GM21723 (cell line): ENCODE data around the gene GMIP.
A peak's percentile ranks its signal among the peaks of the same experiment; 100 is the strongest.

Source experiments
- ATAC-seq: cut with Tn5 transposase; IDR thresholded peaks from one replicate; pipeline ENCODE4 v1.9.1; 2021; ENCODE audit warnings: mild to moderate bottlenecking, moderate library complexity; ENCODE audit not compliant: unreplicated experiment

GMIP gene

DNA sequence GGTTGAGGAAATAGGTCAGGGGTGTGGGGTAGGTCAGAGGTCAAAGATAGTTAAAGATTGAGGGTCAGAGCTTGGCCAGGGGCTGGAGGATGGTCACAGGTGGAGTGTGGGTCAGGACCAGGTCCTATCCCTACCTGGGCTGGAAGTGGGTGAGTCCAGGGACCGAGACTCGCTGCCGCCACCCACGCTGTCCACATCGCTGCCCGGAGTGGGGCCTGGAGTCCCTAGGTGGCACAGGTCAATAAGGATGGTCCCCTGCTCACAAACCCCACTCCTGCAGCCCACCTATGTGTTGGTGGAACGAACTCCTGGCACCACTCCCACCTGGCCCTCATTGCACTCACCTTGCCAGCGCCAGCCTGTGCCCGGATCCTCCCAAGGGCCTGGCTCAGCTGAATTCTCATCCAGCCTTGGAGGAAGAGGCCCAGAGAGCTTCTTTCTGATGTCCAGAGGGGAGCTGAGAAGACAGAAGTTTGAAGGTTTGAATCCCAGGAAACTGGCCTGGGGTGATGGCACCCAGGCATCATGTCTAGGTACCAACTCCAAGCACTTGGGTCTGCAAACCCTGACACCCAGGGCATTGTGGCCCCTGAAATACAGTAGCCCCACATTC lies 6.8 kb downstream of the GMIP start:
- ATAC-seq: no peak

DNA sequence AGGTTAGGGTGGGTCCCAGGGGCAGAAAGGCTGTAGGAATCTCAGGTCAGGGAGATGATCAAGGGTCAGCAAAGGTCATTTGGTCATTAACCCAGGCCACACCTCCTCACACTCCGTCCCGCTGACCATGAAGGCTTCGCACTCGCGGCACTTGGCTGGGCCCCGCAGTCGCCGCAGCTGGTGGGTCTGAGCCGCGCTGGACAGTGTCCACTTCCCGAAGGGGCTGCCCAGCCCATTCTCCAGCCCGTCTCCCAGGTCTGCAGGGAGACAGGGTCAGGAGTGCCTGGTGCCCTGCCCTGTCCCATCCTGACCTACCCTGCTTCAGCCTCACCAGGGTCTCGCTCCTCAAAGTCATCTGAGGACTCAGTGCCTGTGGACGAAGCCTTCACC lies 8.1 kb downstream of the GMIP start:
- ATAC-seq: no peak

DNA sequence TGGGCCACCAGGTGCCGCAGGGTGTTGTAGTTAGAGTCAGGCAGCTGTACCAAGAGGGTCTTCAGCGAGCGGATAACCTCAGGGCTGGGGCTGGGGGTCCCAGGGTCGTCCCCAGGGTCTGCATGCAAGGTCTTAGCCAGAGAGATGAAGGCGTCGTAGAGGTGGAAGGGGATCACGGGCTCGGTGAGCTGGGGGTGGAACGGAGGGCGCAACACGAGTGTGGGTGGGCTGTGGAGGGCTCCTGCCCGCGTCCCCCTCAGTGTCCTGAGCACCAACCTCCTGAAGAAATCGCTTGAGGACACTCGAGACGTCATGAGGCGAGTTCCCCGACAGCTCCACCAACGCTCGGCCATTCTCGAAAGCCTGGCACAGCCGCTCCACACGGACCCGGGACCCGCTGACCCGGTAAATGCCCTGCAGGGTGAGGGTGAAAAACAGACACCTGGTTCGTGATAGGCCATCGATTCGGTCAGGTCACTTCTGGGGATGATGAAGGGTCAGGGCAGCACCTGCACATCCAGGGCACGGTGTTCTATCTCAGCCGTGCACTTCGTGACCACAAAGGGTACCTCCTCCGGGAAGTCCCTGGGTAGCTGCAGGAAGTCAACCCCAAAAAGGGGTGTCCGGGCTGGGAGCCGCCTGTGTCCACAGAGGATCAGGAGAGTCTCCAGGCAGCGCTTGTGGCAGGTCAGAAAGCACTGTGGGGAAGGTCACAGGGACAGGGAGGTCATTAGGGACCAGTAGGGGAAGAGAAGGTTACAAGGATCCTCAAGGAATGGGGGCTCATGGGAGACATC lies 8.7 kb downstream of the GMIP start:
- ATAC-seq: no peak

DNA sequence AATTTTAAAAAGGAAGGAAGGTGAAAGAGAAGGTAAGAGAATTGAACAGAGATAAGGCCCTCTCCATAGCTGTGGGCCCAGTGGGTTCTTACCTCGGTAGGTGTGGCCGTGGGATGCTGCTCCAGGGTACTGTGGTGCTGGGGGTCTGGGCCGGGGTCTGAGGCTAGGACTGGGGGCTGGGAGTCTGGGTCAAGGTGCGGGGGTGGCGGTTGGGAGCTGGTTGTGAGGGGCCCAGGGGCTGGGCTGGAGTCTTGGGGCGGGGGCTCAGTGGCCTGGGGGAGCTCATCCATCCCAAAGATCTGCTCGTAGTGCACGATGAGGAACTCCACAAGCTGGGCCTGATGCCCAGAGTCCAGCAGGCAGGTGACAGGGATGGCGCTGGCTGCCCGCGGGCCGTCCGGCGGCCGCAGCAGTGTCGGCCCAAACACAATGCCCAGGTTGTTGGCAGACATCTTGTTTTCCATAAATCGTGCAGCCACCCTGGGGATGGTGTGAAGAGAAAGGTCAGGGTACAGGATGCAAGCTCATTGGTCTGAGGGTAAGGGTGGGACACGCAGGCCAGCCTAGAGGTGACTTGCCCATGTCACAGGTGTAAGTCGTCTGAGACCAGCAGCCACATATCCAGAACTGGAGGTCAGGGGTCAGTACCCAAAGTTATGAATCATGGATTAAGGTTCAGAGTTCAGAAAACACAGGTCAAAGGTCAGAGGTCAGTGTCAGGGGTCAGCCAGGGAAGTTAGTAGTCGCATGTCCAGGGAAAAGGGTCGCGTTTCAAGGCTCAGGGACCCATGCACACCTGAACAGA lies 9.5 kb downstream of the GMIP start:
- ATAC-seq: no peak

DNA sequence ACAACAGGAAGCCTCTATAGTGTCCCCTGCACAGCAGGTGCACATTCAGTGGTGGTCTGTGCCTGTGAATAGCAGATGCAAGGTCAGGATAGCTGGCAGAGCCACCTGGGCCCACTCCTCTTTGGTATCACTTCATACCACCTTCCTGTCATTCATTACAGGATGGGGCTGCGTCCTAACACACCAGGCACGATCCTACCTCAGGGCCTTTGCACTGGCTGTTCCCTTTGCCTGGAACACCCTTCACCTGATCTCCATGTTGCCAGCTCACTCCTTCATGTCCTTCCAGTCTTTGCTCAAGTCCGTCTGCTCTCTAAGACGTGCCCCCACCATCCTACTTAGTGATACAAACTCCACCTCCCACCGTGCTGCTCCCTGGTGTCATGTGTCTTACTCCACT lies 10.8 kb downstream of the GMIP start:
- no peak for ATAC-seq

DNA sequence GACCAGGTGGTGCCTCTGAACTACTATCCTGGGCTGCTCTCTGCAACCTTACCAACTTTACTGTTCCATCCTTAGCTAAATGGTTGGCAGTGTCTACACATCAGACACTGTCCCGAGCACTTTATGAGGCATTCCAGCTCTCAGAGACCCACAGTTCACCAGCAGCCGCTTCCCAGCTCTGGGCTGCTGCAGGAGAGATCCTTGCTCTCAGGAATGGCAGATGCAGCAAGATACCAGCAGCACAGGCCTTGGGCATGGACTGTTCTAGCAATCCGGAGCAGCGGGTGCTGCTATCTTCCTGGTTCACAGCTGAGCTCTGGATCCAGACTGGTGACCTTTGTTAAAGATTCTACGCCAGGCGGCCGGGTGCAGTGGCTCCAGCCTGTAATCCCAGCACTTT lies 12.1 kb downstream of the GMIP start:
- no peak for ATAC-seq

DNA sequence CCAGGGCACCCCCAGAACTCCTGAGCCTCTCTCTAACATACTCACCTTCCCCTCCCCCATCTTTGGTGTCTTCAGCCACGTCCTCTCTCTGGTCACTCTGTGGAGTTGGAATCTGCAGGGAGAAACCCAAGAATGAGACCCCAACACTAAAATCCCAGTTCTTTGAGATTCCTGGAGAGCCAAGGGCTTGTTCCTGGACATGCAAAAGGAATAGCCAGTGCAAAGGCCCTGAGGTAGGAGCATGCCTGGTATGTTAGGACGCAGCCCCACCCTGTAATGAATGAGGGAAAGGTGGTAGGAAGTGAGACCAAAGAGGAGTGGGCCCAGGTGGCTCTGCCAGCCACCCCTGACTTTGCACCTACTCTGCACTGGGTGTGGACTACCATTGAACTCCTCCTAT lies 13.0 kb downstream of the GMIP start:
- ATAC-seq: no peak

DNA sequence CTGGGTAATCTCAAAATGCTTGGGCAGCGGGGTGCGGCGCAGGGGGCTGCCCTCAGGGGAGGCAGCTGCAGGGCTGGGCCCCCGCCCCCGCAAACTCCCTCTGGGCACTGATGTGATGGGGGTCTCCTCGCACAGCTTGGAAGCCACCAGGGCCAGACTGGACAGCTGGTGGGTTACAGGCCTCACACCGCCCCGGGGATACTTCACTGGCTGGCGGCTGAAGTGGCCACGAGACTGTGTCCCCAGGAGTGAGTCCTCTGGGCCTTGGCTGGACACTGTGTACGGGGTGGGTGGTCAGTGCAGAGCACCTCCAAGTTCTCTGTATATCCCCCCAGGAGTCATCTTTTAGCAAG lies 13.4 kb downstream of the GMIP start:
- ATAC-seq: no peak

DNA sequence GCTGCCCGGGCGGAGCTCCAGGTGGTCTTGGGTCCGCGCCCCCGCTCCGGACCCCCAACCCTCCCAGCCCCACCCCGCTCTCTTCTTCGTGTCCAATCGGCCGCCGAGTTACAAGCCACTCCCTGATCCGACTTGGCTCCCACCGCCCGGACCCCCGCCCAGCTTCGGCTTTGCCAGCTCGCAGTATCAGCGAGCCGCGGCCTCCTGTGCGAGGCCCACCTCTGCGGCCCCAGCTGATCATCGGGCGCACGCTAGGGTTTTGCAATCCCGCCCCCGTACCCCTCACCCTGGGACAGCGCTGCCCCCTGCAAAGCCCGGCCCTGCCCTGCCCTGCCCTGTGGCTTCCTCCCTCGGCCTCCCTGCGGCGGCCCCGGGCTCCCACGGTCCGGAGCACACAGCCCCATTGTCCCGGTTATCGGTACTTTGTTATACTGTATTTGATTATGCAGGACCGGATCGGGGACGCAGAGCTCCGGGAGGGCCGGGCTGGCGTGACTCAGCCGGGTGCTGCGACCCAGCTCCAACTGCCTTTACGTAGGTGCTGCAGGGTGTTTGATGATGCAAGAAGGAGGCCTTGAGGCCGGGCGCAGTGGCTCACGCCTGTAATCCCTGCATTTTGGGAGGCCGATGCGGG lies 14.8 kb downstream of the GMIP start:
- ATAC-seq: peak; percentile 18

DNA sequence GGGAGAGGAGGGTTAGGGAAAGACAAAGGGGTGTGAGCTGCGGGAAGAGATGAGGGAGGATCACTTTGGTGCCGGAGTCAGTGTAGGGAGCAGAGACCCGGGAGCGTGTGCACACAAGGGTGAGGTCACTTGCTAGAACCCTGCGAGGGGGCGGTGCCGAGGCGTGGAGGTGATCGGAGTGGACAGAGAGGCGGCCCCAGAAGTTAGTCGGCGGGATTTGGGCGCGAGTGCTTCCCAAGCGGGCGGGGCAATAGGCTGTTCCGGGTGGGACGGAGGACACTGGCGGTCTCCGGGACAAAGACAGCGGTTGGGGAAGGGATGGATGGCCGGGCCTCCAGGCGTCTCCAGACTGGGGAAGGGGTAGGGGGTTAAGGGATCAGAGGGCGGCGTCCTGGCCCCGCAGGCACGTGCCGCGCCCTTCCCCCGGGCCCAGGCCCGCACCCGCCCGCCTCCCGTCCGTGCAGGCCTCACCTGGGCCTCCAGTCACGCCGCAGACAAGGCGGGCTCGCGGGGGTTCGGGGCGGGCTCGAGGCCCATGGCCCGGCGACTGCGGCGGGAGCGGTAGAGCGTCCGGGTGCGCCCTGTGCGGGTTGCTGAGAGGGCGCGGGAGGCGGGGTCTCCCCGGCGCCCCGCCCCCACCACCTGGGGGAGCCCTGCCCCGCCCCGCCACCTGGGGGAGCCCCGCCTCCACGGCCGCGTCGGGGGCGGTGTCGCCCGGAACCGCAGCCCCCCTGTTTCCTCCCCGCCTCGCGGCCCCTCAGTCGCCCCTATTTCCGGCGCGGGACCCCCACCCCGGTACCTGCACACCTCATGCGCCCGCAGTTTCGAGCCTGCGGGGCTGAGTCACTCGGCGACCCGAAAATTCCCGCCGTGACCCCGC lies 15.6 kb downstream of the GMIP start, which contains the start of gene LPAR2:
LPAR2 (minus strand) TSS at position 600 of the 880 bp plus-strand sequence. CDS start 945 bp downstream, outside the sequence.
- ATAC-seq: peak; percentile 52

DNA sequence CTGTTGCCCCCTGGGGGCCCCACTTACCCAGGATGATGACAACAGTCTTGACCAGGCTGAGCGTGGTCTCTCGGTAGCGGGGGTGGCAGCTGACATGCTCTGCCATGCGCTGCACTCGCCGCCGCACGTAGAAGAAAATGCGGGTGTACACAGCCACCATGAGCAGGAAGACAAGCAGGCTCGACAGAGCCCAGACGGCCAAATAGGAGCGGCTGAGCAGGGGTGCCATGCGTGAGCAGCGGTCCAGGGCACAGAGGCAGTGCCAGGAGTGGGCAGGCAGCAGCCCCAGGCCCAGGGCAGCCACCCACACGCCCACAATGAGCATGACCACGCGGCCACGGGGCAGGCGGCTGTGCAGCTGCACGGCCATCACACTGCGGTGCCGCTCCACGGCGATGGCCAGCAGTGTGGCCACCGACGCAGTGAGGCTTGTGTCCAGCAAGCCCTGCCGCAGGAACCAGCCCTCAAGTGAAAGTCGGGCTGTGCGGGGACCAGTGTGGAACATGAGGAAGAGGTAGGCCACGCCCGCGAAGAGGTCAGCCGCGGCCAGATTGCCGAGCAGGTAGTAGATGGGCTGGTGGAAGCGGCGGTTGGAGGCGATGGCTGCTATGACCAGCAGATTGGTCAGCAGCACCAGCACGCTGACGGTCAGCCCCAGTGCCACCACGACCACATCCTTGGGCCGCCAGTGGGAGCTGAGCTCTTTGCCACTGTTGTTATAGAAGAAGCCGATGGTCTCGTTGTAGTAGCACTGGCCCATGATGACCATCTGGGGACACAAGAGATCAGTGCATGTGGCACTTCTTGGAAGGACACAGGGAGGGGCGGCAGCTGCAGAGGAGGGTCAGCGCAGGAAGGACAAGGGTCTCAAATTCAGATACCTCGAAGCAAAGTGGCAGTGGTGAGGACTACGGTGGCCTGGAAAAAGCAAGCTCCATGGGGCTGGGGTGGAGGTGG lies 16.7 kb downstream of the GMIP start:
- no peak for ATAC-seq

DNA sequence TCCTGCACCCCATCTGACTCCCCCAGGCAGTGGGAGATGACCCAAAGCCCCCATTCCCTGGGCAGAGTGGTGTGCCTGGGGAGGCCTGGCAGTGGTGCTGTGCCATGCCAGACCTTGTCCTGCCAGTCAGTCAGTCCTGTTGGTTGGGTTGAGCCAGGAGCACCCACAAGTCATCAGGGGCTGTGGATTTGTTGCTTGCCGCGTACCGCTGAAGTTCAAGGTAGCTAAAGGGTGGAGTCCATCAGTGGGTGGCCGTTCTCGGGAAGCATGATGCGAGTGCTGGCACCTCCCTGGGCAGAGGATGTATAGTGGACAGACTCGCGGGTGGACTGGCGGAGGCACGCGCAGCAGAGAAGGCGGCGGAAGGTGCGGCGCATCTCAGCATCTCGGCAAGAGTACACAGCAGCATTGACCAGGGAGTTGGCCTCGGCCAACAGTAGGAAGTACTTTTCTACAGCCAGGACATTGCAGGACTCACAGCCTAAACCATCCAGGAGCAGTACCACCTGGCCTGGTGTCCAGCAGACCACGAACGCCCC lies 19.4 kb downstream of the GMIP start:
- ATAC-seq: no peak

DNA sequence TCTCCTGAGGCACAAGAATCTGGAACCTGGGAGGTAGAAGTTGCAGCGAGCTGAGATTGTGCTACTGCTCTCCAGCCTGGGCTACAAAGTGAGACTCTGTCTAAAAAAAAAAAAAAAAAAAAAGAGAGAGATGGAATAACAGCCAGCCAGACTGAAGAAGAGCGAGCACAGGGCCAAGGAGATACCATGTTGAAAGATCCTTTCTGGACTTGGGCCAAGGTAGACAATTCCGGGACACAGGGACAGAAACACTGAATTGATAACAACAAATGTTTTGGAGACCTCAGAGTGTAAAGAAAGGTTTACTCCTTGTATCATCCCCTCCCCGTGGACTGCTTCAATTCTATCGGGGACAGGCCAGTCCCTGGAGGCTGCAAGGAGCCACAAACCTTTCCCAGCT lies 20.1 kb downstream of the GMIP start:
- no peak for ATAC-seq

DNA sequence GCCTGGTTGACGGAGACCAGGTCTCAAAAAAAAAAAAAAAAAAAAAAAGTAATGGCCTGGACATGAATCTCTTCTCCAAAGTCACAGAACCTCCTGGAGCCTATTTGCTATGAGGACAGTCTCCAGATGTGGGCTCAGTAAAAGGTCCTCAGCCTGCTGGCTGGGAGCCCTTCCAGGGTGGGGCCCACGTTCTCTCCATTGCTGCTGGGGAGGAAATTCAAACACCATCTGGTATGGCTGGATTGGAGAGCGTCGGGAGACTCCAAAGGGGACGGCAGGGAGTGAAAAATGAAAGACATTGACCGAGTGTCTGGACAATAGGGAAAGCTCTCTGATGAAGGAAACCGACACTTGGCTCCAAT lies 23.6 kb downstream of the GMIP start:
- ATAC-seq: no peak

DNA sequence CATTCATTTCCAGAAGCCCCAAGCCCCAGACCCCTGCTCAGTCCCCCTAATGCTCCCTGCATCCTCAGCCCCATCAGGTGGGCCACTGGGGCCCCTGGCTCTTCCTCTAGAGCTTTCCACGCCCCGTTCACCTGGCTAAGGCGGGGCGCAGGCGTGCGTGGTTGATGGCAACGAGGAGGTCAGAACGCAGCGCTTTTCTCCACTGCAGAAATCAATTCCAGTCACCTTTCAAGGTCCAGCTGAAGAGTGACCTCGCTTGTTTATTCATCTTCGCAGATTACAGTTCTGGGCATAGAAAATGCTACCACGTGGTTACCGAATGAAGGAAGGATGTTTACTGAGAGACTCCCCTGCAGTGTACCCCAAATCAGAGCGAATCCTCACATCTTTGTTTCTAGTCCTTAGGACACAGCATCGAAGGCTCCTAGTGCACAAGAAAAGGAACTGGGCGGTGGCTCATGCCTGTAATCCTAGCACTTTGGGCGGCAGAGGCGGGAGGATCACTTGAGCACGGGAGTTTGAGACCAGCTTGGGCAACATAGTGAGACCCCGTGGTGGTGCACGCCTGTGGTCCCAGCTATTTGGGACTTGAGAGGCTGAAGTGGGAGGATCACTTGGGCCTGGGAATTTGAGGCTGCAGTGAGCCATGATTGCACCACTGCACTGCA lies 24.1 kb downstream of the GMIP start:
- ATAC-seq: no peak

DNA sequence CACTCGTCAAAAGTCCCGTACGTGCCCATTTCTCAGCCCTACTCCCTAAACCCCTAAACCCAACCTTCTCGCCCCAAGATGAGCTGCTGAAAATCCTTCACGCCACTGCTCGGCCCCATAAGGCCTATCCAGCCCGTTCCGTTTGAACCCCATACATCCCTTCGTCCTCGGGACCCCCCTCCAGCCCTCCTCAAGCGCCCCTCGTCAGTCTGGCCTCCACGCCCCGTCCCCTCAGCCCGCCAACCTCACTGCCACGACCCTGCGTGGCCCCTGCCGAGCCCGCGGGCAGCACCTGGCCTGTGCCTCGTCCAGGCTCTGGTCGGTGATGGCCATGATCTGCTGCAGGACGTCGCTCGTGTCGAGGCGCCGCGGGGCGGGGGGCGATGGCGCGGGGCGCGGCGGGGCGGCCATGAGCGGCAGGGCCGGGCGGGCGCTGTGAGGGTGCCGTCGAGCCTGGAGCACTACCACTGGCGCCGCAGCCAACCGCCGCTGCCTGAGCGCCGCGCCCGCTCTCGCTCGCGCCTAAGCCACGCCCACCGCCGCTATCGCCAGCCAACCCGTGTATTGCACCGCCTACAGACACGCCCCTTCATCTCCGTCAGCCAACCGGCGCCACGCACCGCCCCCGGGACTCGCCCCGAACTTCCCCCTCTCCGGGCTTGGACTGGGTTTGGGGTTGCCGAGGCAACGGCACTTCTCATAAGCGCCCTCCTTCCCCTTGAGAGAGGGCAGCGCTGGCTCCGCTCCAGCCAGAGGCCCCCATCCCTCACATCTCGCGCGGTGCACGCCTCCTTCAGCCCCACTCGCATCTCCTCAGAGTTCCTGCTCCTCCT lies 25.0 kb downstream of the GMIP start, which contains the start of gene PBX4:
PBX4 (minus strand) TSS at position 469 of the 833 bp plus-strand sequence; CDS start at position 411, 58 bp downstream.
- peak; percentile 92 for ATAC-seq

DNA sequence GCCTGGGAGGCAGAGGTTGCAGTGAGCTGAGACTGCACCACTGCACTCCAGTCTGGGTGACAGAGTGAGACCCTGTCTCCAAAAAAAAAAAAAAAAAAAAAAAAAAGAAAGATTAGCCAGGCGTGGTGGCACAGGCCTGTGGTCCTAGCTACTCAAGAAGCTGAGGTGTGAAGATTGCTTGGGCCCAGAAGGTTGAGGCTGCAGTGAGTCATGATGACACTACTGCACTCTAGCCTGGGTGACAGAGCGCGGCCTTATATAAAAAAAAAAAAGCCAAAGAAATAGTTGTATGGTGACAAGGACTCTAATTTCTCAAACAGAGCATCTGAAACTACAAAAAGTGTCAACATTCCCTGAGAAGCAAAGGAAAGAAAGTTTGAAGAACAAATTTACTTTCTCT lies 28.4 kb downstream of the GMIP start:
- no peak for ATAC-seq

DNA sequence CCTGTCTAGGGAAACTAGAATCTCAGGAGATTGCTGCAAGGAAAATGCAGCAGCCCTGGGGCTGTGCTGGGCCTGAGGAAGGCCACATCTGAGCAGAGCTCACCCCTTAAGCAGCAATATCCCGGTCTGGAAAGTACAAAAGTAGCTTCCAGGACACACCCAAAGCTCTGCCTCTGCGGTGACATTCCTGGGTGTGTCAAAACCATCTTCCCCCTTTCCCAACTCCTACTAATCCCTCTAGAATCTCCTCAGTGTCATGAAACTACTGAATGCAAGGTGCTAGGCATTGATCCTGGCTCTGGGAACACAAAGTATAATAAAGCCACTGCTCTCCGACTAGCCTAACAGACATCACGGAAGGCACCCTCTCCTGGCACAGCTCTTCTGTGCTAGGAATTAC lies 30.0 kb downstream of the GMIP start:
- no peak for ATAC-seq
